ENCODE results near the gene USP49. TPM values are rescaled to one million over a fixed set of nuclear protein-coding genes. Genes with fewer than 3 reads are reported as not detected.
"Not testable (repeated sequence)": the region's sequence is repeated elsewhere in the genome, so short reads cannot be mapped to it uniquely, and the experiment has no call there.

The USP49 gene
- total RNA-seq = 10 to 100 TPM in 1 of 2 donors, 1 to 10 TPM in 1; 1.7 to 19.5 TPM

DNA sequence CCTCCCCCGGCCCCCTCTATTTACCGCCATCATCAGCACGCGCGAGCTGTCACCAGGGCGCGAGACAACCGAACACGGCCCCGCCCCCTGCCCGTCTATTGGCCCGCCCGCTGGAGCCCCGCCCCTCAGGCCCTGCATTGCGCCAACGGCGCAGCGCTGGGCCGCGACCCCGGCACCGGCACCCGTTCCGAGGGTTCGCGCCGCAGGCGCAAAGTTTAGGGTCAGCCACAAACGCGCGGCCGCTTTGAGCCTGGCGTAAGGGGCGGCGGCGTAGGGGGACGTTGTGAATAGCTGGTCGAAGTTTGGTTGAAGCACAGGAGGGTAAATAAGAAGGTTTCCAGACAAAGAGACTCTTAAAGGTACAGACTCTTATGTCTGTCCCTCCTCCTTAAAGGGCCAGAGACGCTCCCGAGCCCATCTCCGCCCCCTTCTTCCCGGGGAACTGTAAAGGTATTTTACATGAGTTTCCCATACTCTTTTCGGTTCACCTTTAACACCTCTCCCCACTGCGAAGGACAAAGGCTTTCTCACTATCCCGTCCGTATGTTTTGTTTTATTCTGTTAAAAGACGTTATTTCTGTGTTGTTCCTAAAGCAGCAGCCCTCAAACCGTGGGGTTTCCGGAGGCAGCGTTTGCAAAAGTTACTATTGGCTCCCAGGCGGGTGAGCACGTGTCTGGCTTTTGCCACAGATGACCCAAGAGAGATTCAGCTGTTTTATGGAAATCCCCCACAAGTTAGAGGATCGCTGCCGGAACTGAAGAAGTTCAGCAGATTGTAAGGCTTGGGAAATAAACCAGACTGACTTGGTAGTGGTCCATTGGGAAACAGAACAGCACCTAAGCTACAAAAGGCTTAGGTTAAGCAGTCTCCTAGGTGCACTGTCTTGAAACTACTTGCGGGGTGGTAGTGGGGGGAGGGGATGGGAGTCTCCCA is at the start of gene USP49:
USP49 (minus strand) TSS at position 76 of the 934 bp plus-strand sequence. CDS start 88,392 bp downstream, outside the sequence.
- peak; percentile 54 for TF ChIP-seq POLR2AphosphoS5 (IDR thresholded peaks at IDR 0.05)
- TF ChIP-seq POLR2A (IDR thresholded peaks at IDR 0.05) = no peak
- TF ChIP-seq, protein P1, sequence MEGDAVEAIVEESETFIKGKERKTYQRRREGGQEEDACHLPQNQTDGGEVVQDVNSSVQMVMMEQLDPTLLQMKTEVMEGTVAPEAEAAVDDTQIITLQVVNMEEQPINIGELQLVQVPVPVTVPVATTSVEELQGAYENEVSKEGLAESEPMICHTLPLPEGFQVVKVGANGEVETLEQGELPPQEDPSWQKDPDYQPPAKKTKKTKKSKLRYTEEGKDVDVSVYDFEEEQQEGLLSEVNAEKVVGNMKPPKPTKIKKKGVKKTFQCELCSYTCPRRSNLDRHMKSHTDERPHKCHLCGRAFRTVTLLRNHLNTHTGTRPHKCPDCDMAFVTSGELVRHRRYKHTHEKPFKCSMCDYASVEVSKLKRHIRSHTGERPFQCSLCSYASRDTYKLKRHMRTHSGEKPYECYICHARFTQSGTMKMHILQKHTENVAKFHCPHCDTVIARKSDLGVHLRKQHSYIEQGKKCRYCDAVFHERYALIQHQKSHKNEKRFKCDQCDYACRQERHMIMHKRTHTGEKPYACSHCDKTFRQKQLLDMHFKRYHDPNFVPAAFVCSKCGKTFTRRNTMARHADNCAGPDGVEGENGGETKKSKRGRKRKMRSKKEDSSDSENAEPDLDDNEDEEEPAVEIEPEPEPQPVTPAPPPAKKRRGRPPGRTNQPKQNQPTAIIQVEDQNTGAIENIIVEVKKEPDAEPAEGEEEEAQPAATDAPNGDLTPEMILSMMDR (IDR thresholded peaks at IDR 0.05) = no peak
- Histone ChIP-seq H3K9me3 (no peaks in the 10 kb centered on the region), H3K27me3 (replicated peaks; ENCODE audit: insufficient read depth) (no peaks in the 10 kb centered on the region), H3K36me3 (no peaks in the 10 kb centered on the region), H3K4me1 (replicated peaks) (peaks cover 11% of the 10 kb centered on the region), H3K27ac (peak within 1 kb of the TSS; percentile 69 to 80), H3K4me3 (peak within 1 kb of the TSS; percentile 51 to 72)
- peak; percentile 86 for DNase-seq (ENCODE audit: low spot score)
- intact Hi-C loops (cut with DNase I) = no loop called here
- 2% methylated on average over 42 of the region's 55 CpGs for WGBS

DNA sequence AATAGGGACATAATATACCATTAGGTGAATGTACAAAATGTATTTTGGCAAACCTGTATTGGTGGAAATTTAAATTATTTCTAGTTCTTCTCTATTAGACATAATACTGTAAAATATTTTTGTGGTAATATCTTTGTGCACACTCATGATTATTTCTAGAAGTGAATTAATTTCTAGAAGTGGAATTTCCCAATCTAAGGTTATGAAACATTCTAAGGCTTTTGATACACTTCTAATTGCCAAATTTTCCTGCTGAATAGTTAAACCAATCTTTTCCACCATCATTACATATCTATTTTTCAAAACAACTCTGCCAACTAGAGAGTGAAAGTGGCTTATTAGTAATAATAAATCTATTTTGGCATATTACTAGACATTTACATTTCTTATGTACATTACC is 48.3 kb upstream of the USP49 start:
- H3K4me1 ChIP-seq (replicated peaks) = peaks cover 10% of the 10 kb centered on the region
- TF ChIP-seq POLR2AphosphoS5 (IDR thresholded peaks at IDR 0.05) (no peak), POLR2A (IDR thresholded peaks at IDR 0.05) (no peak)
- TF ChIP-seq, protein P1 (IDR thresholded peaks at IDR 0.05) = no peak
- DNase-seq (ENCODE audit: low spot score) = no peak
- intact Hi-C loops (cut with DNase I) = loop anchor here (5.0 kb wide), 1 partner anchor 99 kb away; no protein-coding TSS in a partner anchor
- H3K27ac ChIP-seq = no peak overlapping the region
- H3K9me3 ChIP-seq = no peaks in the 10 kb centered on the region
- no peaks in the 10 kb centered on the region for H3K27me3 ChIP-seq (replicated peaks; ENCODE audit: insufficient read depth)
- no peak overlapping the region for H3K4me3 ChIP-seq
- H3K36me3 ChIP-seq = no peaks in the 10 kb centered on the region

DNA sequence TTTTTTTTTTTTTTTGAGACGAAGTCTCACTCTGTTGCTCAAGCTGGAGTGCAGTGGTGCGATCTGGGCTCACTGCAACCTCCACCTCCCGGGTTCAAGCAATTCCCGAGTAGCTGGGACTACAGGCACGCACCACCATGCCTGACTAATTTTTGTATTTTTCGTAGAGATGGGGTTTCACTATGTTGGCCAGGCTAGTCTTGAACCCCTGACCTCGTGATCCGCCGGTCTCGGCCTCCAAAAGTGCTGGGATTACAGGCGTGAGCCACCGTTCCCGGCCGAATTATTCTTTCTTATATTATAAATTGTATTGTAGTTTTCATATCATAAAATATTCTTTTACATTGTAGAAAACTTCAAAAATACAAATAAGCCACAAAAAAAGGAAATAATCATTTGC is 47.7 kb upstream of the USP49 start:
- peaks cover 10% of the 10 kb centered on the region for H3K4me1 ChIP-seq (replicated peaks)
- H3K9me3 ChIP-seq; DNase-seq (ENCODE audit: low spot score); H3K36me3 ChIP-seq; H3K4me3 ChIP-seq; H3K27ac ChIP-seq; H3K27me3 ChIP-seq (replicated peaks; ENCODE audit: insufficient read depth): not testable (repeated sequence)
- intact Hi-C loops (cut with DNase I) = loop anchor here (5.0 kb wide), 1 partner anchor 99 kb away; no protein-coding TSS in a partner anchor
- 93% methylated on average over 14 of the region's 14 CpGs for WGBS

DNA sequence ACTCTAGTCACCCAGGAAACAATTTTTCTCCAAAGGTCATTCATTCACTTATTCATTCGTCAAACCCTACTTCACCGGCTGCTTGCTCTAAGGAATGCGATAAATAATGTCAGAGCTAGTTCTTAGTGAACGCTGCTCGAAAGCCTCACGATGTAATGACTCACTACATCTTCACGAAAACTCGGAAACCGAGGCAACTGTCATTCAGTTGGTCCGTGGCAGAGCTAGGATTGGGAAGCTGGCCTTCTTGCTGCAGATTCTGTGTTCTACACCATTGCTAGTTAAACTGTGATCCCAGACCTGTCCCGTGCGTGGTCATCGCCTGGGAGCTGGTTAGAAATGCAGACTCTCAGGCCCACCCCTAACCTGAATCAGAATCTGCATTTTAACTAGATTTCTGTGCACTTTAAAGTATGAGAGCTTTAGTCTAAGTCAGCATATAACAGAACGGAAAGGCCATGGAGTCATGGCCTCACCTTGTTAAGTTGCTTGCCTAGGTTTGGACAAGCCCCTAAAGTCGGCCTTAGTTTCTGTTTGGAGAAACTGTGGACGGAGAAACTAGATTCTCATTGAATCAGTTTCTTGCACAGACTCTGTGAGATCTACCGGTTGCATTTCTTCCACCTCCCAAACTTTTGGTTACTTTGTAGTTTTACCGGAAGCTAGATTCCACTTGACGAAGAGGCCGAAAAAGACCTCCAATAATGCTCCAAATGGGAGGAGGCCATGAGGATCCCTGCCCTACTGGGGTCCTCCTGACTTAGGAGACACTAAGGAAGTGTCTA is 47.1 kb upstream of the USP49 start:
- intact Hi-C loops (cut with DNase I) = loop anchor here (5.0 kb wide), 1 partner anchor 100 kb away; no protein-coding TSS in a partner anchor
- no peak for DNase-seq (ENCODE audit: low spot score)

More for the DNA sequence above, 47.1 kb upstream of the USP49 start:
- Histone ChIP-seq H3K36me3 (no peaks in the 10 kb centered on the region), H3K27ac (peak overlapping the region; percentile 56 to 77), H3K4me1 (replicated peaks) (peaks cover 10% of the 10 kb centered on the region), H3K27me3 (replicated peaks; ENCODE audit: insufficient read depth) (no peaks in the 10 kb centered on the region), H3K9me3 (no peaks in the 10 kb centered on the region), H3K4me3 (peak overlapping the region; percentile 58 to 79)
- TF ChIP-seq, protein P1 (IDR thresholded peaks at IDR 0.05) = no peak
- TF ChIP-seq POLR2A (IDR thresholded peaks at IDR 0.05) (no peak), POLR2AphosphoS5 (IDR thresholded peaks at IDR 0.05) (no peak)
- 33% methylated on average over 20 of the region's 20 CpGs for WGBS
